ENCODE results near the gene SNX14. TPM values are rescaled to one million over a fixed set of nuclear protein-coding genes. Genes with fewer than 3 reads are reported as not detected.

SNX14 gene
- total RNA-seq, 1 donor from 2014 or later: 64.8 TPM

- H3K27me3 ChIP-seq: no peaks in the 10 kb centered on the region
- no peak for DNase-seq (ENCODE audit: extremely low spot score in 2 of 2)
- no peak for TF ChIP-seq POLR2AphosphoS5 (IDR thresholded peaks at IDR 0.05; ENCODE audit: insufficient read depth in 1 of 2, low read depth in 1 of 2)
- no peak for TF ChIP-seq POLR2A (IDR thresholded peaks at IDR 0.05)
- TF ChIP-seq CTCF (IDR thresholded peaks at IDR 0.05): no peak
- H3K36me3 ChIP-seq: peaks cover 0 to 13% of the 10 kb centered on the region in 2 donors
- no peaks in the 10 kb centered on the region for H3K9me3 ChIP-seq
- H3K27ac ChIP-seq: no peak overlapping the region
- H3K4me1 ChIP-seq: no peaks in the 10 kb centered on the region
- intact Hi-C loops (cut with DNase I): no loop called here
- no peak overlapping the region for H3K4me3 ChIP-seq
Measured at GRCh38 chr6:85506441-85507093, 87.1 kb downstream of the SNX14 start.

GRCh38 chr6:85498596-85499258, 94.9 kb downstream of the SNX14 start:
- no peaks in the 10 kb centered on the region for H3K9me3 ChIP-seq
- no peak overlapping the region for H3K27ac ChIP-seq
- peaks cover 0 to 4% of the 10 kb centered on the region in 2 donors for H3K36me3 ChIP-seq
- TF ChIP-seq POLR2A (IDR thresholded peaks at IDR 0.05) (no peak), CTCF (IDR thresholded peaks at IDR 0.05) (no peak), POLR2AphosphoS5 (IDR thresholded peaks at IDR 0.05; ENCODE audit: insufficient read depth in 1 of 2, low read depth in 1 of 2) (no peak)
- intact Hi-C loops (cut with DNase I): no loop called here
- no peak overlapping the region for H3K4me3 ChIP-seq
- no peaks in the 10 kb centered on the region for H3K4me1 ChIP-seq
- no peak for DNase-seq (ENCODE audit: extremely low spot score in 2 of 2)
- no peaks in the 10 kb centered on the region for H3K27me3 ChIP-seq

GRCh38 chr6:85496856-85497255, 96.8 kb downstream of the SNX14 start:
- Histone ChIP-seq H3K4me1 (no peaks in the 10 kb centered on the region), H3K9me3 (no peaks in the 10 kb centered on the region), H3K4me3 (no peak overlapping the region), H3K27me3 (no peaks in the 10 kb centered on the region), H3K36me3 (no peaks in the 10 kb centered on the region), H3K27ac (no peak overlapping the region)
- TF ChIP-seq POLR2AphosphoS5 (IDR thresholded peaks at IDR 0.05; ENCODE audit: insufficient read depth in 1 of 2, low read depth in 1 of 2) (no peak), POLR2A (IDR thresholded peaks at IDR 0.05) (no peak), CTCF (IDR thresholded peaks at IDR 0.05) (no peak)
- no peak for DNase-seq (ENCODE audit: extremely low spot score in 2 of 2)
- intact Hi-C loops (cut with DNase I): no loop called here

GRCh38 chr6:85496009-85496579, 97.6 kb downstream of the SNX14 start:
- no peak for TF ChIP-seq POLR2AphosphoS5 (IDR thresholded peaks at IDR 0.05; ENCODE audit: insufficient read depth in 1 of 2, low read depth in 1 of 2)
- no peak for TF ChIP-seq POLR2A (IDR thresholded peaks at IDR 0.05)
- TF ChIP-seq CTCF (IDR thresholded peaks at IDR 0.05): no peak
- Histone ChIP-seq H3K36me3 (no peaks in the 10 kb centered on the region), H3K9me3 (no peaks in the 10 kb centered on the region), H3K27ac (no peak overlapping the region), H3K27me3 (no peaks in the 10 kb centered on the region), H3K4me3 (no peak overlapping the region), H3K4me1 (no peaks in the 10 kb centered on the region)
- intact Hi-C loops (cut with DNase I): no loop called here
- DNase-seq (ENCODE audit: extremely low spot score in 2 of 2): no peak
